Heart right ventricle (tissue), 16 donors: ENCODE measurements around the gene SPSB3. TPM values are rescaled to one million over a fixed set of nuclear protein-coding genes. Genes with fewer than 3 reads are reported as not detected.

Experiments used
- ATAC-seq, 8 donors: fragments of 200-7000 bp; cut with Tn5 transposase; one replicate each; pipeline ENCODE4 v1.9.1; 2020; ENCODE audit warnings: mild to moderate bottlenecking in 8 of 8, moderate library complexity in 8 of 8, moderate number of reproducible peaks in 1 of 8
- DNase-seq, 2 donors: peaks; one replicate each; pipeline ENCODE4 v3.0.0-alpha.2; 2020
- H3K27ac ChIP-seq, 10 donors: fragments of 200-600 bp; sonication (generic) in 2 of 10; one replicate each; pipeline versions ENCODE4 v1.5.0 to v1.8.0; 2020 to 2022; ENCODE audit warnings: mild to moderate bottlenecking in 3 of 10
- H3K27me3 ChIP-seq, 7 donors: fragments of 200-600 bp; one replicate each; pipeline ENCODE4 v1.8.0; 2021 to 2022; ENCODE audit warnings: mild to moderate bottlenecking in 2 of 7
- H3K36me3 ChIP-seq, 9 donors: fragments of 200-600 bp; sonication (generic) in 1 of 9; one replicate each; pipeline versions ENCODE4 v1.5.0 to v1.8.0; 2020 to 2022; ENCODE audit warnings: mild to moderate bottlenecking in 2 of 9
- H3K4me1 ChIP-seq, 9 donors: fragments of 200-600 bp; sonication (generic) in 1 of 9; one replicate each; pipeline versions ENCODE4 v1.5.0 to v1.8.0; 2020 to 2022; ENCODE audit warnings: mild to moderate bottlenecking in 4 of 9
- H3K4me3 ChIP-seq, 10 donors: fragments of 200-600 bp; sonication (generic) in 2 of 10; one replicate each; pipeline versions ENCODE4 v1.5.0 to v1.8.0; 2020 to 2022; ENCODE audit warnings: mild to moderate bottlenecking in 7 of 10, moderate library complexity in 2 of 10
- H3K9me3 ChIP-seq, 11 donors: fragments of 200-600 bp in 10 of 11; sonication (generic) in 2 of 11; one replicate each; pipeline versions ENCODE4 v1.5.0 to v1.8.0; 2013 to 2022; ENCODE audit warnings: mild to moderate bottlenecking in 2 of 11, control low read depth in 1 of 11, moderate library complexity in 1 of 11
- WGBS, 2 donors: extraction: QIAGEN DNeasy Blood & Tissue Kit; methylation state at CpG; one replicate each; pipeline ENCODE4 v1.1.7; 2013; ENCODE audit warnings: inconsistent platforms in 1 of 2; 5-methylcytosine and 5-hydroxymethylcytosine counted together
- intact Hi-C, 10 donors: fragments of 100-400 bp; cut with DNase I; formaldehyde crosslinking; loops; one replicate each; pipeline versions ENCODE4 v1.11.1 to v1.14.2; 2022
- polyA plus RNA-seq, 2 donors: library from polyadenylated mRNA; stranded (reverse); fragments of 200-250 nt; gene quantifications; one replicate each; pipeline ENCODE4 v1.2.3, GENCODE V29; 2013
- total RNA-seq, 10 donors: library from RNA; stranded (reverse); fragmentation: NEBNext Ultra II Directional in 3 of 10; extraction: Animal tissue kit (Norgen Biotek cat#: 25700) in 3 of 10; gene quantifications; one replicate each; pipeline versions ENCODE4 v1.2.1 to v1.2.4, GENCODE V29; 2021 to 2023
- TF ChIP-seq, protein P1 (sequence below), 9 donors: fragments of 200-600 bp; sonication (generic) in 2 of 9; IDR thresholded peaks; one replicate each; pipeline versions ENCODE4 v1.5.0 to v1.8.0; 2021 to 2022; ENCODE audit warnings: antibody characterized with exemption in 9 of 9, mild to moderate bottlenecking in 5 of 9, moderate library complexity in 1 of 9
- donor health status: Arrhythmogenic right ventricular cardiomyopathy.
- donor health status: ischemic (EF 13 %, LVEDD 7.1; RV severe dilation, severe dysfunction).
- donor health status: healthy with polysubstance abuse.
- donor health status: DM: no; HTN: yes; CAD: no.
- donor health status: DM: no; HTN: no; CAD: no.
- donor health status: ischemic (EF 25% LVEDD 6.9; RV normal size, moderate dysfunction).
- donor health status: ischemic (EF 25% LVEDD 5.7; RV mildly dilated, moderate dysfunction).
- donor health status: healthy.
- donor health status: DM: yes; HTN: yes; CAD: no.
- donor health status: Ischemic cardiomyopathy.
- donor health status: ischemic (EF 35%, LVEDD 5.7; RV mildly dilated, moderate dysfunction).
- donor health status: nonischemic (EF 11% LVEDD 7.7; RV severe dilation, severe dysfunction).
- donor health status: DM: yes; HTN: yes; CAD: no.
- donor health status: PGD.
- donor health status: ischemic (EF 29% LVEDD 5.4; RV normal size, mild dysfunction).
- donor health status: nonischemic (EF 23%, LVEDD 6.1; RV moderate dilation, normal function).

Gene SPSB3
- total and polyA plus RNA-seq, 12 donors: 25.1 to 97.7 (median 27.2) TPM

DNA sequence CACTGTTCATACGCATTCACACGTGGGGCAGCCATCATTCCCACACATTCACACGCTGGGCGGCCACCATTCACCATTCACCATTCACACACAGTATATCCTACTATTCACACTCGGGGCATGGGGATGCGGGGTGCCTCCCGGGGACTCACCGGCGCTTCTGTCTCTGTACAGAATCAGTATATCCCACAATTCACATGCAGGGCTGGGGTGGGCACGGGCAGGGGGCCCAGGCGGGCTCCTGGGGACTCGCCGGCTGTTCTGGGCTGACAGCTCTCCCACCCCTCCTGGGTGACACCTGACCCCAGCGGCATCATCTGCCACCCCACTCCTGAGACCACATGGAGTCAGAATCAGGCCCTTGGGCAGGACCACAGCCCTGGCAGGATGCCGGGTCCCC, 20.6 kb downstream of the SPSB3 start:
- Histone ChIP-seq H3K4me1 (no peaks in the 10 kb centered on the region), H3K4me3 (no peak overlapping the region), H3K27me3 (no peaks in the 10 kb centered on the region), H3K27ac (no peak overlapping the region), H3K36me3 (peaks cover 0 to 95% (median 38%) of the 10 kb centered on the region in 9 donors), H3K9me3 (no peaks in the 10 kb centered on the region)
- intact Hi-C loops: no loop called here
- DNase-seq (no peak), ATAC-seq (no peak)
- TF ChIP-seq, protein P1, sequence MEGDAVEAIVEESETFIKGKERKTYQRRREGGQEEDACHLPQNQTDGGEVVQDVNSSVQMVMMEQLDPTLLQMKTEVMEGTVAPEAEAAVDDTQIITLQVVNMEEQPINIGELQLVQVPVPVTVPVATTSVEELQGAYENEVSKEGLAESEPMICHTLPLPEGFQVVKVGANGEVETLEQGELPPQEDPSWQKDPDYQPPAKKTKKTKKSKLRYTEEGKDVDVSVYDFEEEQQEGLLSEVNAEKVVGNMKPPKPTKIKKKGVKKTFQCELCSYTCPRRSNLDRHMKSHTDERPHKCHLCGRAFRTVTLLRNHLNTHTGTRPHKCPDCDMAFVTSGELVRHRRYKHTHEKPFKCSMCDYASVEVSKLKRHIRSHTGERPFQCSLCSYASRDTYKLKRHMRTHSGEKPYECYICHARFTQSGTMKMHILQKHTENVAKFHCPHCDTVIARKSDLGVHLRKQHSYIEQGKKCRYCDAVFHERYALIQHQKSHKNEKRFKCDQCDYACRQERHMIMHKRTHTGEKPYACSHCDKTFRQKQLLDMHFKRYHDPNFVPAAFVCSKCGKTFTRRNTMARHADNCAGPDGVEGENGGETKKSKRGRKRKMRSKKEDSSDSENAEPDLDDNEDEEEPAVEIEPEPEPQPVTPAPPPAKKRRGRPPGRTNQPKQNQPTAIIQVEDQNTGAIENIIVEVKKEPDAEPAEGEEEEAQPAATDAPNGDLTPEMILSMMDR (IDR thresholded peaks at IDR 0.05): no peak
- 89 to 92% methylated on average over 15 of the region's 15 CpGs for WGBS, 2 donors

DNA sequence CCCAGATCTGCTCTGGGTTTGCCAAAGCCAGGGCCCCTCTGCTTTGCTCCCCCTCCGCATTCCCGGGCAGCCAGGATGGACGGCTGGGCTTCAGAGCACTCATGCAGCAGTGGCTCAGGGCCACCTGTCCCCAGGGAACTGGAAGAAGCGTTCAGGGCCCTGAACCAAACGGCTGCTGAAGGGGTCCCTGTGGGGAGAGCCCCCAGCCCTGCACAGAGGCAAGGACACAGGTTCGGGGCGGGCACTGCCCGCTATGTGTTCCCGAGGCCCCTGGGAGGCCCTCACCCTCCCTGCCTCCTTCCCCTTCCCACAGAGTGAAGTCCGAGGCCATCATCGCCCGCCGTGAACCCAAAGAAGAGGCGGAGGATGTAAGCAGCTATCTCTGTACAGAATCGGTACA, 21.5 kb downstream of the SPSB3 start:
- DNase-seq: no peak
- 87 to 93% methylated on average over 13 to 15 of the region's 15 CpGs for WGBS, 2 donors
- intact Hi-C loops: no loop called here
- Histone ChIP-seq H3K27ac (no peak overlapping the region), H3K4me3 (no peak overlapping the region), H3K4me1 (no peaks in the 10 kb centered on the region), H3K36me3 (peaks cover 0 to 92% (median 30%) of the 10 kb centered on the region in 9 donors), H3K27me3 (no peaks in the 10 kb centered on the region), H3K9me3 (no peaks in the 10 kb centered on the region)
- ATAC-seq: no peak
- TF ChIP-seq, protein P1 (IDR thresholded peaks at IDR 0.05): no peak

DNA sequence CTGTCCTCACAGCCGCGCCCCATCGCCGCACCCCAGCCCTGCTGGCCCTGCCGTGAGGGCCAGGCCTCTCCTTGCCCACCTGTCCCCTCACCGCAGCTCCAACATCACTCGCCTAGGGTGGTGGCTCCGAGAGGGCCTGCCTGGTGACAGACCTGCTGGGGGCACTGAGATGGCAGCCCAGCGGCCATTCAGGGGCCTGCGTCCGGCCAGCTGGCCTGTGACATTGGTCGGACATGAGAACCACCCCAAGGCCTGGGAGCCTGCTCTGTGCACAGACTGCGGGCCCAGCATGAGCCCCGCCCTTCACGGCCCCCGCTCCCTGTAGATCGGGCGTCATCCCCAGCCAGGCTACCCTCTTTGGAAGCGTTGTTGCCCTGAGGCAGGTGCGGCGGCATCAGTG, 22.9 kb downstream of the SPSB3 start:
- TF ChIP-seq, protein P1 (IDR thresholded peaks at IDR 0.05): no peak
- intact Hi-C loops: no loop called here
- H3K27me3 ChIP-seq: no peaks in the 10 kb centered on the region
- H3K4me1 ChIP-seq: no peaks in the 10 kb centered on the region
- ATAC-seq (no peak), DNase-seq (no peak)
- peaks cover 0 to 92% (median 24%) of the 10 kb centered on the region in 9 donors for H3K36me3 ChIP-seq
- no peaks in the 10 kb centered on the region for H3K9me3 ChIP-seq
- H3K4me3 ChIP-seq: no peak overlapping the region
- no peak overlapping the region for H3K27ac ChIP-seq
- WGBS, 2 donors: 96 to 97% methylated on average over 21 of the region's 21 CpGs

DNA sequence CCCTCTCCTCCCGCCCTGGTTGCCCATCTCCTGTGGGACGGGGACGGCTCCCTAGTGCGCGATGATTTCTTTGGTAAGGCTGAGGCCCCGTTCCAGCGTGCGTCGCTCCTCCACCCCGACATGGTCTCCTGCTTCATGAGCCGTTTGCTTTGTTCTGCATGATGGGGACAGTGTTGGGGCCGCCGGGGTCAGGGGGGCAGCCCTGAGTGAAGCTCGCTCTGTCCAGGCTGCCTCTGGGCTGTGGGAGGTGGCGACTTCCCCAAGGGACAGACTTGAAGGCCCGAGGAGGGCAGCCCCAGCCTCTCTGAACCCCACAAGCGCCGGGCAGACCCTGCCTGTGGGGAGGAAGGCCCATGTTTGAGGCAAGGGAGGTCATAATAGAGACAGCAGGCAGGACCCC, 23.4 kb downstream of the SPSB3 start:
- 89 to 93% methylated on average over 18 of the region's 18 CpGs for WGBS, 2 donors
- ATAC-seq (no peak), DNase-seq (no peak)
- H3K4me1 ChIP-seq: no peaks in the 10 kb centered on the region
- peaks cover 0 to 92% (median 24%) of the 10 kb centered on the region in 9 donors for H3K36me3 ChIP-seq
- TF ChIP-seq, protein P1 (IDR thresholded peaks at IDR 0.05): no peak
- no peak overlapping the region for H3K4me3 ChIP-seq
- H3K9me3 ChIP-seq: no peaks in the 10 kb centered on the region
- intact Hi-C loops: no loop called here
- no peaks in the 10 kb centered on the region for H3K27me3 ChIP-seq
- H3K27ac ChIP-seq: no peak overlapping the region
